Measurements from ENCODE around the gene LONP2.

DNA sequence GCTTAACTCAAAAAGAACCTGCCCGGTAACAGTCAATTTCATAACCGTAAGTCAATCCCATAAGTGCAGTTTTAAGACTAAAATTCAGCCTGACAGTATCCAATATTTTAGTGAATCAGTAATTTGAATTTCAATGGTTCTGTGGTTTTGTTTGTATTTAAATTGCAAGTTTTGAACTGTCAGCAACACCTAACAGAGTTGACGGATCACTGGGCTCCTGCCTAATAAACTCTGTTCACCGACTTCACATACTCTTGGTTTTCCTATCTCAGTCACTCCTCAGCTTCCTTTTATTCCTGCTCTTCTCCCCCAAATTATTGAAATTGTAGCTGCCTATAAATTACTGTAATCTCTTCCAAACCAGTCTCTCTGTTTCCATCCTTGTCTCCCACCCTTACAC, 128.6 kb downstream of the LONP2 start:
- TF ChIP-seq, protein P1, sequence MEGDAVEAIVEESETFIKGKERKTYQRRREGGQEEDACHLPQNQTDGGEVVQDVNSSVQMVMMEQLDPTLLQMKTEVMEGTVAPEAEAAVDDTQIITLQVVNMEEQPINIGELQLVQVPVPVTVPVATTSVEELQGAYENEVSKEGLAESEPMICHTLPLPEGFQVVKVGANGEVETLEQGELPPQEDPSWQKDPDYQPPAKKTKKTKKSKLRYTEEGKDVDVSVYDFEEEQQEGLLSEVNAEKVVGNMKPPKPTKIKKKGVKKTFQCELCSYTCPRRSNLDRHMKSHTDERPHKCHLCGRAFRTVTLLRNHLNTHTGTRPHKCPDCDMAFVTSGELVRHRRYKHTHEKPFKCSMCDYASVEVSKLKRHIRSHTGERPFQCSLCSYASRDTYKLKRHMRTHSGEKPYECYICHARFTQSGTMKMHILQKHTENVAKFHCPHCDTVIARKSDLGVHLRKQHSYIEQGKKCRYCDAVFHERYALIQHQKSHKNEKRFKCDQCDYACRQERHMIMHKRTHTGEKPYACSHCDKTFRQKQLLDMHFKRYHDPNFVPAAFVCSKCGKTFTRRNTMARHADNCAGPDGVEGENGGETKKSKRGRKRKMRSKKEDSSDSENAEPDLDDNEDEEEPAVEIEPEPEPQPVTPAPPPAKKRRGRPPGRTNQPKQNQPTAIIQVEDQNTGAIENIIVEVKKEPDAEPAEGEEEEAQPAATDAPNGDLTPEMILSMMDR (IDR thresholded peaks at IDR 0.05 in 8 of 11, conservative IDR thresholded peaks at IDR 0.05 in 3 of 11), result no peak
- TF ChIP-seq POLR2A (IDR thresholded peaks at IDR 0.05) (no peak), POLR2AphosphoS5 (IDR thresholded peaks at IDR 0.05) (no peak)

All from spleen (tissue), 7 donors.